GM19463 (cell line): ENCODE measurements around the gene MAP3K14.
"Not testable (repeated sequence)": the region's sequence is repeated elsewhere in the genome, so short reads cannot be mapped to it uniquely, and the experiment has no call there.

Source experiments
- ATAC-seq: cut with Tn5 transposase; IDR thresholded peaks from one replicate; pipeline ENCODE4 v1.9.1; 2021; ENCODE audit warnings: mild to moderate bottlenecking, moderate library complexity; ENCODE audit not compliant: unreplicated experiment

Gene MAP3K14

DNA sequence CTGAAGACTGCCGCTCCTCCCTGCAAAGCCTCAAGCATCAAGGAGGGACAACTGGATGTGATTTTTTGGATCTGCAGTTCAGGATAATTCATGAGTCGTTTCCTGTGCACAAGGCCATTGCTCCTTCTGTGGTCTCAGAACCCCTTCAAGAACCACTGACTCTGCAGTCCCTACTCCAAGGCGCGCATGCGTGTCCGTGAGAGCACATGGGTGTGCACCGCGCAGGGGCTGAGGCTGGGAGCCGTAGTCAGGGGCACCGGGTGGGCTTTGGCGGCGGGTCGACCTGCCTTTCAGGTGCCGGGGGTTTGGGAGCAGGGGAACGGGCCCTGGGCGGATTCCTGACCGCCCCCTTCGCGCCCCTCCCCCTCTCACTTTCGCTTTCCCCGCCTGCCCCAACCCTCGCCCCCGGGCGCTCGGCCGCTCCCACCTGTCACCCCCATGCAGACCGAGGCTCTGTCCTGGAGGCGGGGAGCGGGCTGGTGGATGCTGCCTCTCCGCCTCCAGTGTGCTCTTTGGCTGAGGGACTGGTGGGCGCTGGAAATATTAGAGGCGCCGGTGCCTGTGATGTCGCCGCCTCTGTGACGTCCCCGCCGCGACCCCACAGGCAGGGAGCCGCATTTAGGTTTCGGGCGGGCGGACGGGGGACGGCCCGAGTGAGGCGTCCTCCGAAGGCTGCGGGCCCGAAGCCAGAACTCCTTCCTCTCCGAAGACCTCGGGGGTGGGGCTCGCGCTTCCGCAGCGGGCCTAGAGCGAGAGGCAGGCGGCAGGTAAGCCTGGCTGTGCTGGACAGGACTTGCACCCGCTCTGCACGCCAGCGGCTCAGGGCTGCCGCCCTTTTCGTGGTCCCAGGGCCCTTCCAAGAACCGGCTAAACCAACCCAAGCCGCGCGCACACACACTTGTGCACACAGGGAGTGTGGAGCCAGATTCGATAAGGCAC is 55.0 kb downstream of the MAP3K14 start, which contains the start of gene SPATA32:
TSS of gene SPATA32 (minus strand) at position 518 of the 939 bp plus-strand sequence. CDS start at position 440, 78 bp downstream.
- no peak for ATAC-seq

DNA sequence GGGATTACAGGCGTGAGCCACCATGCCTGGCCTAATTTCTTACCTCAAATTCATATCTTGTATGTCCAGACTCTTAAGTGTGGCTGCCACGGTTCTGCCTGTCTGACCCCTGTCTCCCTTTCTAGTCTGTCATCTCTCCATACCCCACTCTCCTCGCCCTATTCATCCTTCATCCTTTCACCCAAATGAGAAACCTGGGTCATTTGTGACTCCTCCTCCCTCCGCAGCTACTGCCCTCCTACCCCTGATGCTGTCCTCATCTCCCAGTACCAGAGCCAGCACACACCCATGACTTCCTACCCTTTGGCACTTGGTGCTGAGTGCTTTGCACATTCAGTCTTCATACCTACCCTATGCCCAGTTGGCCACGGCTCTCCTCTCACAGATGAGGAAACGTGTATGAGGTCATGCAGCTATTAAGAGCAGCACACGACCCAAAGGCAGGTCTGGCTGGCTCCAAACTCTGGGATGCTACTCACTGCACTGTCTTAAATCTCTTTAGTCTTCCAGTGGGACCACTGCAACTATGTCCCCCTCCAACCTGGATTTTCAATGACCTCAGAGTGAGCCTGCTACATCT is 56.5 kb downstream of the MAP3K14 start:
- no peak for ATAC-seq

DNA sequence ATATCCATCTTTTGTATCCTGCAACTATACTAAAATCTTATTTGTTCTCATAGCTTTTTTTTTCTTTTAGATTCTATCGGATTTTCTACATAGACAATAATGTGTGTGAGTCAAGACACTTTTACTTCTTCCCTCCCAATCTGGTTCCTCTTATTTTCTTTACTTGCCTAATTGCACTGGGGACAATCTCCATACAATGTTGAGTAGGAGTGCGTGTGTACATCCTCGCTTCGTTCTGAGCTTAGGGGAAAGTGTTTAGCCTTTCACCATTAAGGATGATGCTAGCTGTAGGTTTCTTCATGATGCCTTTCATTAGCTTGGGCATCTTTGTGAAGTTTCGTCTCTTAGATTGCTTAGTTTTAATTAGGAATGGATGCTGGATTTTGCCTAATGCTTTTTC is 57.8 kb downstream of the MAP3K14 start:
- no peak for ATAC-seq

DNA sequence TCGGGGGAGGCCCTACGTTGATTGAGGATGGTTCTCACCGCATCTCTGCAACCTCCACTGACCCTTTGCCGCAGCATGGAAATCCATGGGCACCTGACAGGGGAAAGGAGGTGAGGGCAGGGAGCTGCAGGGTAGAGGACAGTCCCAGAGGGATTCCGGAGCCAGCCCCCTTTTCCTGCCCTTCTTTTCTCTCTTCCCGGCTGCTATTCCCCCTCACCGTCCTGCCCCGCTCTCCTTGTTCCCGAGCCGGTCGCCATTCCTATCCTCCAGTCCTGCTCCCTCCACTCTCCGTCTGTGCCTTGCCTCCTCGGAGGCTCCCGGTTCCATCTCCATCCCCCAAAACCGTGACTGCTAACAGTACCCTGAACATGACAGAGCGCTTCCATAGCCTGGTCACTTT is 59.7 kb downstream of the MAP3K14 start:
- ATAC-seq = no peak

DNA sequence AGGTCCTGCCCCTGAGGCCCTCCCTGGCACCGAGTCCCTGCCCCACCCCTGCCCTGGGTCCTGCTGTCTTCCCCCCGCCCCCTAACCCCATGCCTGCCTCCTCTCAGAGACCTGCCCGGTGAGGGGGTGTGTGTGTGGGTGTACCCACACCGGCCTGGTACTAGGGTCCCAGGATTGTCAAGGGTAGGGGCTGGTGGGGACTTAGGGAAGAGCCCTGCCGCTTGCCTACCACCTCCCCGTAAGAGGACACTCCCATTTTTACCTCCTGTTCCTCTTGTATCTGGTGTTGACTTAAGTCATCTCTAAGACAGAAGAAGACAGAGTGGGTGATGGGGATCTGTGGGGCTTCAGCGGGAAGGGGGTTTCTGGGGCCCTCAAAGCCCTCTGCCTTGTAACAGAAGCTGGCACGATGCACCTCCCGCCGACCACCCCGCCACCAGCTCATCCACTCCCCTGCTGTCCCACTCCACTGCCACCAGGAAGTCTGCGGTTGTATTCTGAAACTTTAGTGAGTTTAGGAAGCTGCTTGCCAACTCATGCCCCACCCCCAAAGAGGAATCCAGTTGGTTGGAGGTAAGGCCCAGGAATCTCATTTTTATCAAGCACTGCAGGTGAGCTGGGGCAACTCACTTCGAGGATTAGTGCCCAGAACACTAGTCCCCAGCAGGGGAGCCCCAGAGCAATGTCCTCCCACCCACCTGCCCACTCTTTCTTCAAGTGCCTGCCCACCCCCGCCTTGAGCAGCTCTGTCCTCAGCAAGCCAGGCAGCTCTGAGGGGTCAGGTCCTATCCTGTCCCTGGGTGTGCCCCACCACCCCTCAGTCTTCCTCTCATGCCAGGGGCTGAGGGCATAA is 60.5 kb downstream of the MAP3K14 start:
- no peak for ATAC-seq

DNA sequence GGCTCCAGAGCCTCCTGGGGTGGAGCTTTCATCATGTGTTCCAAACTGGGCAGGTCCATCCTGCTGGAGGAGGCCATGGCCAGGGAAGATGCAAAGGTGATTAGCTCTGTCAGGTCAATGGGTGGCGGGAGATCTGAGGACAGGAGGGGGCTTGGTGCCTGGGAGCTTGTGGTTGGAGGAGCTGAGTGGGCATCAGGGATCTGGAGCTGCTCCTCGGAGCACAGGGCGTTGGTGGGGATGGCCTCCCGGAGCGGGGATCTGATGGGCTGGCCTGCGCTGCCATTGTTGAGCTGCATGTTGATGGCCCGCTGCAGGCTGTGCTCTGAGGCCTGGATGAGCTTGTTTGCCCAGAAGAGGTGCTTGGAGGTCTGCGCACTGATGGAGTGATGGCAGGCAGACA is 61.5 kb downstream of the MAP3K14 start:
- ATAC-seq = no peak

DNA sequence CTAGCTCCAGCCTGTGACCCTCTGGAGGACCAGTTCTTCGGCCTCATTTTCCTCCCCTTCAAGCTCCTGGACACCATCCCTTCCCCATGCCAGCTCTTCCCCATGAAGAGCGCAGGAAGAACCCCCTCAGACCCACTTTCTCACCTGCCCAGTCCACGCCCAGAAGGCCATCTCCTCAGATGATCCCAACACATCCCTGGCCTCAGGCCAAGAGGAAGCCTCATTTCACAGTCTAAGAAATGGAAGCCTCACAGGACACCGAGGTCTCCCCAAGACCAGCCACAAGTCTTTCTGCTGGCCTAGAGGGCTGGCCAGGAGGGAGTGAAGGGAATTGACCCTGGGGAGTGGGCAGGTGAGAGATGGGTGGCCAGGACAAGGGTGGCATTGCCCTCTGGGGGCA is 62.9 kb downstream of the MAP3K14 start:
- no peak for ATAC-seq

DNA sequence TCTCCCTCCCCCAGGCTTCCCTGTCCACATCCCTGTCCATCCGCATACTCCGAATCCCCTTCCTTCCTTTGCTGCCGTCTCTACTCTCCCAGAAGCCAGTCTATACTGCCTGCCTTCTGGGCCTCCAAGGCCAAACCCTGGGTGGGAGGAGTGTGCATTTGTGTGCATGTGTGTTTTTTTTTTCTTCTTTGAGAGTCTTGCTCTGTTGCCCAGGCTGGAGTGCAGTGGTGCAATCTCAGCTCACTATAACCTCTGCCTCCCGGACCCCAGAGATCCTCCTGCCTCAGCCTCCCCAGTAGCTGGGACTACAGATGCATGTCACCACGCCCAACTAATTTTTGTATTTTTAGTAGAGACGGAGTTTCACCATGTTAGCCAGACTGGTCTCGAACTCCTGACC is 63.6 kb downstream of the MAP3K14 start:
- ATAC-seq = not testable (repeated sequence)

DNA sequence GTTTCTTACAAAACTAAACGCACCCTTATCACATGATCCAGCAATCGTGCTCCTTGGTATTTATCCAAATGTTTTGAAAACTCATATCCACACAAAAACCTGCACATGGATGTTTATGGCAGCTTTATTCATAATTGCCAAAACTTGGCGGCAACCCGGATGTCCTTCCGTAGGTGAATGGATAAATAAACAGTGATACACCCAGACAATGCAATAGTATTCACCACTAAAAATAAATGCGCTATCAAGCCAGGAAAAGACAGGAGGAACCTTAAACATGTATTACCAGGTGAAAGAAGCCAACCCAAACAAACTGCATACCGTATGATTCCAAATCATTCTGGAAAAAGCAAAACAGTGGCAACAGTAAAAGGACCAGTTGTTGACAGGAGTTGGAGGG is 64.9 kb downstream of the MAP3K14 start:
- ATAC-seq = no peak

DNA sequence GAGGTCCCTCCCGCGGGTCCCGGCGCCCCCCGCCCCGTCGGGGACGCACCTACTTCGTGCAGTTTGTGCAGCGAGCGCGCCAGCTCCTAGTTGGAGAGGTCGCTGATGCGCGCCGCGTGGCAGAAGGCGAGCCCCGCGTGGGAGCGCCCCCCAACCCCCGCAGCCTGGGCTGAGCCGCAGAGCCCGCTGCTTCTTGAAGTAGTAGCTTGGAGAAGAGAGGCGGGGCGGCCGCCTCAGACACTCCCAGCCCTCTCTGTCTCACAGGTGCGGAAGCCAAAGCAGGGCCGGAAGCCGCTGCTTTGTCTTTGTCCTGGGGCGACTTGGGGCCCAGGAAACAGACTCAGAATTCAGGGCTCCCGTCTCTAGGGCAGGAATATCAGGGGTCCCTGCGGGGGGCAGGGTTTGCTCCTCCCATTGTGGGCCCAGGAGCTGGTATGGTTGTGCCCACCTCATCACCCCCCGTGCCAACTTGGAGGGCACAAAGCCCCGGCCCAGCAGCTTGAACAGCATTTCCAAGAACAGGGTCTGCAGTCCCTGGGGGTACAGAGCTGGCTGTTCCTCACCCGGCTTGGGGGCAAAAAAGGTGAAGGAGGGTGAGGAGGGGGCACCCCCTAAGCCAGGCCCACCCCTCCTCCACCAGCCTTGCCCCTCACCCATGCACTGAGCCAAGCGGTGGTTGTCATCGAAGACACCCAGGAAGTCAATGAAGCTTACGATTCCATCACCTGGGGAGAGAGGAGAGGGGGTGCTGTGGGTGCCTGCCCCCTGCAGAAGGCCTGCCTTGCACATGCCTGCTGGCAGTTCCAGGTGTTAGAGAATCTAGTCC is 68.5 kb downstream of the MAP3K14 start:
- ATAC-seq = peak; percentile 53

DNA sequence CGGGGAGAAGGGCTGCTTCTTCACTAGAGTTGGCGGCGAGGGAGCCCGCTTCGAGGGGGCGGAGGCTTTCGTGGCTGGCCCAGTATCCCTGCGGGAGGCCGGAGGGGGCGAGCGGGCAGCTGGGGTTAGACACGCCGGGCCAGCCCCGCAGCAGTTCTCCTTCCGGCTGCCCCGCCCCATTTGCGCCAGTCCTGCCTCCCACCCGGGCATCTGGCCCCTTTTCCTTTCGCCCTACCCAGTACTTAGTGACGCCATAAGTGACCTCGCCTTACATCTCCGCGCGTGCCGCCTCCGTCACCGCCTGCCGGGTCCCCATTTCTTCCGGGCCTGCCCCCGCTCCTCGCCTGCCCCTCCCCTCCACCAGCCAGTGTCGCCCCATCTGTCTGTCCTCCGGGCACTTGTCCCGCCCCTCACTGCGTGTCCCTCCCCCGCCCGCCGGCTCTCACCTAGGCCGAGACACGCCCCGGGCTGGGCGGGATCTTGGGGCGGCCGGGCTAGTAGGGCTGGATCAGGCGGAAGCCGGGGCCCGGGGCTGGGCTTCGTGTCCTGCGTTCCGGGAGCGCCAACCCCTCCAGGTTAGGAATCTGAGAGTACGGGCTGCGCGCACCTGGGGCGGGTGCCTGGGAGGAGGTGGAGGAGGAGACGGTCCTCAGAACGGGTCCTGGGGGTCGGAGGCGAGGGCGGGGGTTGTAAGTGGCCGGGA is 69.2 kb downstream of the MAP3K14 start:
- ATAC-seq = peak; percentile 83

DNA sequence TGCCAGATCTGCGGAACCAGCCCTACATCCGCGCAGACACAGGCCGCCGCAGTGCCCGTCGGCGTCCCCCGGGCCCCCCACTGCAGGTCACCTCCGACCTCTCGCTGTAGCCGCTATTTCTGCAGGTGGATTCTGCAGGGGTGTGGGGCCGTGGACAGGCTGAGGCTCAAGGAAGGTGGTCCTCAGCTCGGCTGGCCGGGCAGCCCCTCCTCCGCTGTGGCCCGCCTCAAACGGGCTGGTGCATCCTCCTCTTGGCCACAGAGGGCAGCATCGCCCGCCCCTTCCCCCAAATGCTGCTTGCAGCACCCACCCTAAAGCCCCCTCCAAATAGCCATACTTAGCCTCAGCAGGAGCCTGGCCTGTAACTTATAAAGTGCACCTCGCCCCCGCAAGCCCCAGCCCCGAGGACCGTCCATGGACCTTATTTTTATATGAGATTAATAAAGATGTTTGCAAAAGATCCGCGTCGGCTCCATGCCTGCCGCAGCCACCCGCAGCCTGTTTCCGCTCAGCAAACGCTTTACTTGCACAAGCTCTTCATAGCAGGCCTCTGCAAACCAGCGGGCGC is 69.9 kb downstream of the MAP3K14 start:
- ATAC-seq = no peak

DNA sequence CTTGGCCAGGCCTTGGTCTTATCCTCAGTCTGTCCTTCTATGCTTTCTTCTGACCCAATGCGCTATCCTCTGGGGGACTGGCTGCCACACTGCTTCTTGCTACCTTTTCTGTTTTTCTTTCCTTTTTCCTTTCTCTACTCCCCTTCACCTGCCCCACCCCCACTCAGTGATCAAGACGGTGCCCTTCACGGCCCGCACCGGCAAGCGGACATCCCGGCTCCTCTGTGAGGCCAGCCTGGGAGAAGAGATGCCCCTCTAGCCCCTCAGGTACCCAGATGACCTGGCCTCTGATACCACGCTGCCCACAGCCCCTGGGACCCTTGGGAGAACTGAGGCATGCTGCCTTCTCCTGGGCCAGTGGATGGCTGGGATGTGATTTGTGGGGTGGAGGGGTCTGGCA is 70.5 kb downstream of the MAP3K14 start:
- ATAC-seq = no peak

DNA sequence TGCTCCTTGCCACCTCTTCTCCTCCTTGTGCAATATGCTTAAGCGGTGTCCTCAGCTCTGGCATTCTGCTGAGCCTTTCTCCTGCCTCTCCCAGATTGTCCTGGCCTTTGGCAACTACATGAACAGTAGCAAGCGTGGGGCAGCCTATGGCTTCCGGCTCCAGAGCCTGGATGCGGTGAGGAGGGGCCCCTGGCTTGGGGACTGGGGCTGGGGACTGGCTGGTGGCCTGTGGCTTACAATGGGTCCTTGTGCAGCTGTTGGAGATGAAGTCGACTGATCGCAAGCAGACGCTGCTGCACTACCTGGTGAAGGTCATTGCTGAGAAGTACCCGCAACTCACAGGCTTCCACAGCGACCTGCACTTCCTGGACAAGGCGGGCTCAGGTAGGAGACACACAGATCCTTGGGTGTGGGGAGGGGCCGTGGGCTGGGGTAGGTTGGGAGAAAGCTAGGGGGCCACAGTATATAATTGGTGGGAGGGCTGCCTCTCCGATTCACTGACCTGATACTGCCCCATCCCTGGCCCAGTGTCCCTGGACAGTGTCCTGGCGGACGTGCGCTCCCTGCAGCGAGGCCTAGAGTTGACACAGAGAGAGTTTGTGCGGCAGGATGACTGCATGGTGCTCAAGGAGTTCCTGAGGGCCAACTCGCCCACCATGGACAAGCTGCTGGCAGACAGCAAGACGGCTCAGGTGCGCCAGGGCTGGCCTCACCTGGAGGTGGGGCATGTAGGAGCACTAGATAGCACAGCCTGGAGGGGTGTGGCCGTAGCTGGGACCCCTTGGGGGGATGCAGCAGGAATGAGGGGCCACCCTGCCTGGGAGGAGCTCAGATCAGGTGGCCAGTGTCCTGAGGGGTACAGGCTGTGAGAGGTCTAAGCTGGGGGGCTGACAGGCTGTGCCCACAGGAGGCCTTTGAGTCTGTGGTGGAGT is 71.8 kb downstream of the MAP3K14 start:
- no peak for ATAC-seq

DNA sequence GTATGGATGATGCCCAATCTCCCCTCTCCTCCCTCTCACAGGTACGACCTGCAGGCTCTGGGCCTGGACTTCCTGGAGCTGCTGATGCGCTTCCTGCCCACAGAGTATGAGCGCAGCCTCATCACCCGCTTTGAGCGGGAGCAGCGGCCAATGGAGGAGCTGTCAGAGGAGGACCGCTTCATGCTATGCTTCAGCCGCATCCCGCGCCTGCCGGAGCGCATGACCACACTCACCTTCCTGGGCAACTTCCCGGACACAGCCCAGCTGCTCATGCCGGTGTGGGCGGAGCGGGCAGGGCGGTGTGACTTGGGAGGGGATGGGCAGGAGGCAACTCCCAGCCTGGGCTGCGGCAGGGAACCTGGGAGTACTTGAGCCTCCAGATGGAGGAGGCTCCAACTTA is 73.1 kb downstream of the MAP3K14 start:
- ATAC-seq = no peak

DNA sequence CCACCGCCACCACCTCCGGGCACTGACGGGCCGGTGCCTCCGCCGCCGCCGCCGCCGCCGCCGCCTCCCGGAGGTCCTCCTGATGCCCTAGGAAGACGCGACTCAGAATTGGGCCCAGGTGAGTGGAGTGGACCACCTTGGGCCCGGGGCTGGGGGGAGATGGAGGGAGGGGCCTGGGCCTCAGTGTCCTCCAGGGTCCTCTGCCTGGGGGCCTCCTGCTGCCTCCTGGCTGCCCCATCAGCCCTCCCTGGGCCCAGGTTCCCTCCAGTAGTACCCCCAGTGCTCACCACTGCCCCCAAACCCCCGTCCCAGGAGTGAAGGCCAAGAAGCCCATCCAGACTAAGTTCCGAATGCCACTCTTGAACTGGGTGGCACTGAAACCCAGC is 74.8 kb downstream of the MAP3K14 start:
- ATAC-seq = no peak

DNA sequence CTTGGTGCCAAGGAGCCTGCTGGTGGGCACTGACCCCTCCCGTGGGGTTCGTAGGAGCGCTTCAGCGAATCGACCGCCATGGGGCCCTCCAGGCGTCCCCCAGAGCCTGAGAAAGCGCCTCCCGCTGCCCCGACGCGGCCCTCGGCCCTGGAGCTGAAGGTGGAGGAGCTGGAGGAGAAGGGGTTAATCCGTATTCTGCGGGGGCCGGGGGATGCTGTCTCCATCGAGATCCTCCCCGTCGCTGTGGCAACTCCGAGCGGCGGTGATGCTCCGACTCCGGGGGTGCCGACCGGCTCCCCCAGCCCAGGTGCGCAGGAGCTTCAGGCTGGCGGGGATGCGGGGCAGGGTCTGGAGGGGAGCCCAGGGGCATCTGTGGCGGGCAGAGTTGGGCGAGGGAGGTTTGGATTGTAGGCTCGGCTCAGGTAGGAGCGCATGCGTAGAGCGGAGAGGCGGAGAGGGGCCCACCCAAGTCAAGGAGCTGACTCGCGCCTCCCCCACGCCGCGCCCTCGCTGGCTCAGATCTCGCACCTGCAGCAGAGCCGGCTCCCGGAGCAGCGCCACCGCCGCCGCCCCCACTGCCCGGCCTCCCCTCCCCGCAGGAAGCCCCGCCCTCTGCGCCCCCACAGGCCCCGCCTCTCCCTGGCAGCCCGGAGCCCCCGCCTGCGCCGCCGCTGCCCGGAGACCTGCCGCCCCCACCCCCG is 75.3 kb downstream of the MAP3K14 start:
- ATAC-seq = no peak

DNA sequence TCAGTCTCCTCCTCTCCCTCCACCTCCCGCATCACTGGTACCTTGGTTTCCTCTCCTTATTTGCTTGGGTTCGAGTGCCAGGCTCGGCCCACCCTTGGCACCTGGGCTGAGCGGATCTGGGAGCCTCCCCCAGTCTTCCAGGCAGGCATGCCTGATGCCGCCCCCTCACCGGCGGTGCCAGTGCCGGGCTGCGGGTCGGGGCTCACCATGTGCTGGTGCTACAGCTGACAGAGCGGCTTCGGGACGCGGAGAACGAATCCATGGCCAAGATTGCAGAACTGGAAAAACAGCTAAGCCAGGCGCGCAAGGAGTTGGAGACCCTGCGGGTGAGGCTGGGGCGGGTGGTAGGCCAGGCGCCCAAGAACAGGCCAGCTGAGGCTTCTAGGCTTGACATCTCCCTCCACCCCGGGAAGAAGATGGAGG is 75.9 kb downstream of the MAP3K14 start:
- ATAC-seq = no peak
